ENCODE data around the gene INSIG1. TPM values are rescaled to one million over a fixed set of nuclear protein-coding genes. Genes with fewer than 3 reads are reported as not detected.

The INSIG1 gene
- polyA plus RNA-seq (2011; rRNA removed) = 26.5 and 29.4 TPM in 2 replicates
- 22.4 and 24.6 TPM in 2 replicates for polyA minus RNA-seq (2011; rRNA and poly(A)+ RNA removed)

GRCh38 chr7:155297517-155298287 lies at the start of gene INSIG1:
INSIG1 (plus strand) TSS chr7:155297878; CDS start chr7:155298286, 408 bp downstream.
- TF ChIP-seq, protein P1, sequence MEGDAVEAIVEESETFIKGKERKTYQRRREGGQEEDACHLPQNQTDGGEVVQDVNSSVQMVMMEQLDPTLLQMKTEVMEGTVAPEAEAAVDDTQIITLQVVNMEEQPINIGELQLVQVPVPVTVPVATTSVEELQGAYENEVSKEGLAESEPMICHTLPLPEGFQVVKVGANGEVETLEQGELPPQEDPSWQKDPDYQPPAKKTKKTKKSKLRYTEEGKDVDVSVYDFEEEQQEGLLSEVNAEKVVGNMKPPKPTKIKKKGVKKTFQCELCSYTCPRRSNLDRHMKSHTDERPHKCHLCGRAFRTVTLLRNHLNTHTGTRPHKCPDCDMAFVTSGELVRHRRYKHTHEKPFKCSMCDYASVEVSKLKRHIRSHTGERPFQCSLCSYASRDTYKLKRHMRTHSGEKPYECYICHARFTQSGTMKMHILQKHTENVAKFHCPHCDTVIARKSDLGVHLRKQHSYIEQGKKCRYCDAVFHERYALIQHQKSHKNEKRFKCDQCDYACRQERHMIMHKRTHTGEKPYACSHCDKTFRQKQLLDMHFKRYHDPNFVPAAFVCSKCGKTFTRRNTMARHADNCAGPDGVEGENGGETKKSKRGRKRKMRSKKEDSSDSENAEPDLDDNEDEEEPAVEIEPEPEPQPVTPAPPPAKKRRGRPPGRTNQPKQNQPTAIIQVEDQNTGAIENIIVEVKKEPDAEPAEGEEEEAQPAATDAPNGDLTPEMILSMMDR (IDR thresholded peaks at IDR 0.05; ENCODE audit: low read depth, low read length) = no peak
- H3K27ac ChIP-seq (ENCODE audit: low read depth, low read length) = peak within 1 kb of the TSS; percentile 92
- H3K9me3 ChIP-seq (ENCODE audit: control insufficient read depth, insufficient read depth, low read length) = no peaks in the 10 kb centered on the region
- H3K4me3 ChIP-seq (ENCODE audit: low read depth, low read length) = peak within 1 kb of the TSS; percentile 73
- peak; percentile 77 for DNase-seq (ENCODE audit: low read depth, low spot score)
- no peaks in the 10 kb centered on the region for H3K27me3 ChIP-seq (ENCODE audit: control insufficient read depth, insufficient read depth, low read length)
- ChIA-PET CTCF (interaction anchor here (0.6 to 3.3 kb wide), 4 partner anchors 38 to 306 kb away, joined by 3 to 18 read pairs (median 5); no protein-coding TSS in a partner anchor), POLR2A (interaction anchor here (0.6 to 3.1 kb wide), 8 partner anchors 64 to 295 kb away, joined by 4 to 14 read pairs (median 4); partner anchors contain the start of gene PAXIP1)

GRCh38 chr7:155248366-155248756 lies 49.3 kb upstream of the INSIG1 start:
- Histone ChIP-seq H3K9me3 (ENCODE audit: control insufficient read depth, insufficient read depth, low read length) (no peaks in the 10 kb centered on the region; the same call in 1 of the 2 replicates), H3K27me3 (ENCODE audit: control insufficient read depth, insufficient read depth, low read length) (no peaks in the 10 kb centered on the region), H3K27ac (ENCODE audit: low read depth, low read length) (no peak overlapping the region), H3K4me3 (ENCODE audit: low read depth, low read length) (no peak overlapping the region)
- TF ChIP-seq, protein P1 (IDR thresholded peaks at IDR 0.05; ENCODE audit: low read depth, low read length) = no peak
- ChIA-PET CTCF (no interaction called here), POLR2A (no interaction called here)
- DNase-seq (ENCODE audit: low read depth, low spot score) = no peak

DNA sequence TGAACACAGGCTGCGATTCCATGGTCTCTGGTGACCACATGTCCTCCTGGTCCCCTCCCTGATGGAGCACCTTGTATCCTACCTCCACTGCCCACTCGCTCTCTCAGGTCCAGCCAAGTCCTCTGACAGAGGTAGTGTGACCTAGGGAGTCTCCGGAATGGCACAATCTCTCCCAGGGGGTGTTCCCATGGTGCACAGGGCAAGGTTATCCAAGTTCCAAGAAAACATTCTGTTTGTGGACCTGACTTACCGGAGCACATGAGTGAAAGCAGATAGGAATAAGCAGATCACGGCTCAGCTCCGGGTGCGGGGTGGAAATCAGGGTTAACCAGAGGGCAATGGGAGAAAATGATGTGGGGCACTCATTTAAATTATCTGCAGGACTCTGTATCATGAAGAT lies 45.8 kb upstream of the INSIG1 start:
- CTCF ChIA-PET = interaction anchor here (1.0 kb wide), 1 partner anchor 324 kb away, joined by 4 read pairs; no protein-coding TSS in a partner anchor
- TF ChIP-seq, protein P1 (IDR thresholded peaks at IDR 0.05; ENCODE audit: low read depth, low read length) = no peak
- H3K27me3 ChIP-seq (ENCODE audit: control insufficient read depth, insufficient read depth, low read length) = no peaks in the 10 kb centered on the region
- DNase-seq (ENCODE audit: low read depth, low spot score) = no peak
- H3K27ac ChIP-seq (ENCODE audit: low read depth, low read length) = no peak overlapping the region
- H3K9me3 ChIP-seq (ENCODE audit: control insufficient read depth, insufficient read depth, low read length) = peaks cover 3% of the 10 kb centered on the region; the same call in 1 of the 2 replicates
- H3K4me3 ChIP-seq (ENCODE audit: low read depth, low read length) = no peak overlapping the region
- POLR2A ChIA-PET = no interaction called here

DNA sequence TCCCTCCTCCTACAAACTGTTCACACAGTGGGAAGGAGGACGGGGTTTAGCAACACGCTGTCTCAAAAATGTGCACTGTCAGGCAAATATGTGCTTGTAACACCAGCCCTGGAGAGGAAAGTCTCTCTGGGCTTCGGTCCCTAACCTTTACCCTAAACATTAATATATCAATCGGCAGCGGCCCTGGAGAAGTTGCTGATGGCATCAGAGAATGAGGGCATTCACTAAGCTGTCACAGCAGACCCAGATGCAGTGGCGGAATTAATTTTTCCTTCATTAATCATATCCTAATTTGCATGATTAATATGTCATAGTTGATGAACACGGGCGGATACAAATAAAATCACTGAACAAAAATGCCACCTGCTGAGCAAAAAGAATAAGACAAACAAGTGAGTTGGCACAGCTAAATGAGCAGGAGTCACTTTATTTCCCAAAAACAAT lies 45.2 kb upstream of the INSIG1 start:
- Histone ChIP-seq H3K27me3 (ENCODE audit: control insufficient read depth, insufficient read depth, low read length) (no peaks in the 10 kb centered on the region), H3K4me3 (ENCODE audit: low read depth, low read length) (no peak overlapping the region), H3K27ac (ENCODE audit: low read depth, low read length) (no peak overlapping the region), H3K9me3 (ENCODE audit: control insufficient read depth, insufficient read depth, low read length) (peaks cover 4% of the 10 kb centered on the region; the same call in 1 of the 2 replicates)
- no peak for DNase-seq (ENCODE audit: low read depth, low spot score)
- POLR2A ChIA-PET = no interaction called here
- TF ChIP-seq, protein P1 (IDR thresholded peaks at IDR 0.05; ENCODE audit: low read depth, low read length) = no peak
- CTCF ChIA-PET = interaction anchor here (1.0 to 1.1 kb wide), 2 partner anchors 63 to 325 kb away, joined by 3 to 4 read pairs; no protein-coding TSS in a partner anchor
